Liver (tissue), 3 donors: Measurements from ENCODE around the gene CR1.
"Not testable (repeated sequence)": the region's sequence is repeated elsewhere in the genome, so short reads cannot be mapped to it uniquely, and the experiment has no call there.

ENCODE experiments used
- EGR1 ChIP-seq, 2 donors: IDR thresholded peaks; 2 replicates each; pipeline ENCODE4 v1.6.1; 2016 to 2018; ENCODE audit warnings: antibody characterized with exemption in 2 of 2, low read depth in 2 of 2
- GABPA ChIP-seq, 2 donors: IDR thresholded peaks in 1 of 2; conservative IDR thresholded peaks in 1 of 2; 2 replicates each; pipeline ENCODE4 v1.6.1; 2016; ENCODE audit warnings: antibody characterized with exemption in 2 of 2, mild to moderate bottlenecking in 1 of 2, moderate library complexity in 1 of 2
- RXRA ChIP-seq, 2 donors: IDR thresholded peaks; 2 replicates each; pipeline ENCODE4 v1.6.1; 2017 to 2018; ENCODE audit warnings: antibody characterized with exemption in 2 of 2, mild to moderate bottlenecking in 1 of 2
- YY1 ChIP-seq: IDR thresholded peaks from 2 replicates; pipeline ENCODE4 v1.6.1; 2016; ENCODE audit warnings: antibody characterized with exemption, mild to moderate bottlenecking
- TF ChIP-seq, protein P1 (sequence below): IDR thresholded peaks from 2 replicates; pipeline ENCODE4 v1.6.1; 2016; ENCODE audit warnings: antibody characterized with exemption, mild to moderate bottlenecking
- TF ChIP-seq, protein P2 (sequence below): IDR thresholded peaks from 2 replicates; pipeline ENCODE4 v1.6.1; 2016; ENCODE audit warnings: antibody characterized with exemption
- TF ChIP-seq, protein P3 (sequence below): fragments of 150-350 bp; IDR thresholded peaks from 2 replicates; pipeline ENCODE4 v1.5.1; 2017; ENCODE audit warnings: improper control_type of control experiment, low read depth, low read length; ENCODE audit not compliant: missing input control
- TF ChIP-seq, protein P4 (sequence below): IDR thresholded peaks from 2 replicates; pipeline ENCODE4 v1.6.1; 2016; ENCODE audit warnings: antibody characterized with exemption
- donor health status: healthy.
- donor health status: healthy.

DNA sequence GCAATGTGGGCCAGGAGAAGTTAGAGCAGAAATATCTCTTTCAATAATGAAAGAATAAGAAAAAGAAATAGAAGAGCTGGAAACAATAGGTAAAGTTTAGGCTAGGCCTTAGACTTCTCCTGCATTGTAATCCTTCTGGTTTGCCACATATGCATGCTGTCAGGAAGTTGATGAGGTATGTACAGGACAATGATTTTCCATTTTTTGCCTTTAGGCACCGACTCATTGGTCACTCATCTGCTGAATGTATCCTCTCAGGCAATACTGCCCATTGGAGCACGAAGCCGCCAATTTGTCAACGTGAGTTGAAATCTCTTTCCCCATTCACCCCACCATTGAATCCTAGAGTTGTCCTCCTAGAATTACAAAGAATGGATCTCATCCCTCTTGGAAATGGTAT, 79.4 kb downstream of the CR1 start:
- TF ChIP-seq, protein P1, sequence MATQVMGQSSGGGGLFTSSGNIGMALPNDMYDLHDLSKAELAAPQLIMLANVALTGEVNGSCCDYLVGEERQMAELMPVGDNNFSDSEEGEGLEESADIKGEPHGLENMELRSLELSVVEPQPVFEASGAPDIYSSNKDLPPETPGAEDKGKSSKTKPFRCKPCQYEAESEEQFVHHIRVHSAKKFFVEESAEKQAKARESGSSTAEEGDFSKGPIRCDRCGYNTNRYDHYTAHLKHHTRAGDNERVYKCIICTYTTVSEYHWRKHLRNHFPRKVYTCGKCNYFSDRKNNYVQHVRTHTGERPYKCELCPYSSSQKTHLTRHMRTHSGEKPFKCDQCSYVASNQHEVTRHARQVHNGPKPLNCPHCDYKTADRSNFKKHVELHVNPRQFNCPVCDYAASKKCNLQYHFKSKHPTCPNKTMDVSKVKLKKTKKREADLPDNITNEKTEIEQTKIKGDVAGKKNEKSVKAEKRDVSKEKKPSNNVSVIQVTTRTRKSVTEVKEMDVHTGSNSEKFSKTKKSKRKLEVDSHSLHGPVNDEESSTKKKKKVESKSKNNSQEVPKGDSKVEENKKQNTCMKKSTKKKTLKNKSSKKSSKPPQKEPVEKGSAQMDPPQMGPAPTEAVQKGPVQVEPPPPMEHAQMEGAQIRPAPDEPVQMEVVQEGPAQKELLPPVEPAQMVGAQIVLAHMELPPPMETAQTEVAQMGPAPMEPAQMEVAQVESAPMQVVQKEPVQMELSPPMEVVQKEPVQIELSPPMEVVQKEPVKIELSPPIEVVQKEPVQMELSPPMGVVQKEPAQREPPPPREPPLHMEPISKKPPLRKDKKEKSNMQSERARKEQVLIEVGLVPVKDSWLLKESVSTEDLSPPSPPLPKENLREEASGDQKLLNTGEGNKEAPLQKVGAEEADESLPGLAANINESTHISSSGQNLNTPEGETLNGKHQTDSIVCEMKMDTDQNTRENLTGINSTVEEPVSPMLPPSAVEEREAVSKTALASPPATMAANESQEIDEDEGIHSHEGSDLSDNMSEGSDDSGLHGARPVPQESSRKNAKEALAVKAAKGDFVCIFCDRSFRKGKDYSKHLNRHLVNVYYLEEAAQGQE: not testable (repeated sequence)
- TF ChIP-seq, protein P2, sequence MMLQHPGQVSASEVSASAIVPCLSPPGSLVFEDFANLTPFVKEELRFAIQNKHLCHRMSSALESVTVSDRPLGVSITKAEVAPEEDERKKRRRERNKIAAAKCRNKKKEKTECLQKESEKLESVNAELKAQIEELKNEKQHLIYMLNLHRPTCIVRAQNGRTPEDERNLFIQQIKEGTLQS: not testable (repeated sequence)
- TF ChIP-seq, protein P3, sequence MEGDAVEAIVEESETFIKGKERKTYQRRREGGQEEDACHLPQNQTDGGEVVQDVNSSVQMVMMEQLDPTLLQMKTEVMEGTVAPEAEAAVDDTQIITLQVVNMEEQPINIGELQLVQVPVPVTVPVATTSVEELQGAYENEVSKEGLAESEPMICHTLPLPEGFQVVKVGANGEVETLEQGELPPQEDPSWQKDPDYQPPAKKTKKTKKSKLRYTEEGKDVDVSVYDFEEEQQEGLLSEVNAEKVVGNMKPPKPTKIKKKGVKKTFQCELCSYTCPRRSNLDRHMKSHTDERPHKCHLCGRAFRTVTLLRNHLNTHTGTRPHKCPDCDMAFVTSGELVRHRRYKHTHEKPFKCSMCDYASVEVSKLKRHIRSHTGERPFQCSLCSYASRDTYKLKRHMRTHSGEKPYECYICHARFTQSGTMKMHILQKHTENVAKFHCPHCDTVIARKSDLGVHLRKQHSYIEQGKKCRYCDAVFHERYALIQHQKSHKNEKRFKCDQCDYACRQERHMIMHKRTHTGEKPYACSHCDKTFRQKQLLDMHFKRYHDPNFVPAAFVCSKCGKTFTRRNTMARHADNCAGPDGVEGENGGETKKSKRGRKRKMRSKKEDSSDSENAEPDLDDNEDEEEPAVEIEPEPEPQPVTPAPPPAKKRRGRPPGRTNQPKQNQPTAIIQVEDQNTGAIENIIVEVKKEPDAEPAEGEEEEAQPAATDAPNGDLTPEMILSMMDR: not testable (repeated sequence)
- TF ChIP-seq YY1; RXRA (IDR thresholded peaks at IDR 0.05); EGR1 (IDR thresholded peaks at IDR 0.05; ENCODE audit: low read depth in 2 of 2); GABPA (IDR thresholded peaks at IDR 0.05 in 1 of 2, conservative IDR thresholded peaks at IDR 0.05 in 1 of 2): not testable (repeated sequence)
- TF ChIP-seq, protein P4, sequence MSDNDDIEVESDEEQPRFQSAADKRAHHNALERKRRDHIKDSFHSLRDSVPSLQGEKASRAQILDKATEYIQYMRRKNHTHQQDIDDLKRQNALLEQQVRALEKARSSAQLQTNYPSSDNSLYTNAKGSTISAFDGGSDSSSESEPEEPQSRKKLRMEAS: not testable (repeated sequence)
